Measurements from ENCODE around the gene MALRD1.

GRCh38 chr10:19226025-19226424 lies 177.4 kb downstream of the MALRD1 start:
- TF ChIP-seq CTCF (IDR thresholded peaks at IDR 0.05), result no peak
- TF ChIP-seq POLR2A (IDR thresholded peaks at IDR 0.05), result no peak

All from thyroid gland (tissue), 4 donors.